H1 (cell line): ENCODE data around the gene CFAP221. TPM values are rescaled to one million over a fixed set of nuclear protein-coding genes. Genes with fewer than 3 reads are reported as not detected.

Experiments
- CTCF ChIA-PET: fragments of 300-600 bp; sonication (Branson Sonifier 250); formaldehyde crosslinking; loops from one replicate; lab custom pipeline; 2021; ENCODE audit not compliant: partially characterized antibody; lab: Charles Lee
- POLR2A ChIA-PET: fragments of 300-600 bp; sonication (Branson Sonifier 250); formaldehyde crosslinking; loops from one replicate; lab custom pipeline; 2021; ENCODE audit warnings: inconsistent platforms; ENCODE audit not compliant: partially characterized antibody; lab: Charles Lee
- DNase-seq, 2 experiments: peaks; one replicate each; pipeline versions ENCODE4 v3.0.0 to v3.0.0-alpha.2; 2010 to 2022; ENCODE audit warnings: low spot score in 2 of 2, low read depth in 1 of 2, mixed read lengths in 1 of 2
- FAIRE-seq: peaks from 2 replicates; lab custom pipeline; 2011; peaks lifted over from hg19 to GRCh38; lab: Jason Lieb, UNC
- H2AFZ ChIP-seq: 2 replicates; pipeline ENCODE4 v1.8.1; 2012; ENCODE audit warnings: low read length, inconsistent platforms
- H2AK5ac ChIP-seq: 2 replicates; pipeline ENCODE4 v1.6.1; 2013; ENCODE audit warnings: low read depth, low read length
- H2BK120ac ChIP-seq: replicated peaks from 2 replicates; pipeline ENCODE3; 2013; ENCODE audit warnings: low read depth, low read length, inconsistent platforms
- H2BK12ac ChIP-seq: 2 replicates; pipeline ENCODE4 v1.6.1; 2013; ENCODE audit warnings: low read depth, low read length
- H2BK15ac ChIP-seq: 2 replicates; pipeline ENCODE4 v1.6.1; 2013; ENCODE audit warnings: low read length
- H2BK20ac ChIP-seq: 2 replicates; pipeline ENCODE4 v1.6.1; 2013; ENCODE audit warnings: low read length
- H2BK5ac ChIP-seq: 2 replicates; pipeline ENCODE4 v1.6.1; 2013; ENCODE audit warnings: low read depth, low read length
- H3K14ac ChIP-seq: 2 replicates; pipeline ENCODE4 v1.6.1; 2013; ENCODE audit warnings: inconsistent platforms; ENCODE audit not compliant: insufficient read length
- H3K18ac ChIP-seq: 2 replicates; pipeline ENCODE4 v1.6.1; 2013; ENCODE audit warnings: low read length; ENCODE audit errors: extremely low read depth
- H3K23ac ChIP-seq: 2 replicates; pipeline ENCODE4 v1.6.1; 2013; ENCODE audit warnings: inconsistent platforms; ENCODE audit not compliant: insufficient read length
- H3K23me2 ChIP-seq: 2 replicates; pipeline ENCODE4 v1.6.1; 2013; ENCODE audit warnings: low read depth, low read length
- H3K27ac ChIP-seq: 2 replicates; pipeline ENCODE4 v1.6.1; 2011; ENCODE audit warnings: low read depth, low read length, inconsistent platforms
- H3K27me3 ChIP-seq, 4 experiments: replicated peaks in 1 of 4; 1 replicate in 1 of 4; 2 replicates in 3 of 4; pipeline versions ENCODE4 v1.6.1 to v1.8.1; 2011 to 2013; ENCODE audit warnings: low read length in 3 of 4, mild to moderate bottlenecking in 3 of 4, inconsistent platforms in 2 of 4, mixed read lengths in 2 of 4, moderate library complexity in 1 of 4; ENCODE audit not compliant: control insufficient read depth in 3 of 4, insufficient read depth in 3 of 4; ENCODE audit errors: extremely low read depth in 1 of 4
- H3K36me3 ChIP-seq, 4 experiments: 2 replicates each; pipeline versions ENCODE4 v1.6.1 to v1.8.1; 2011 to 2013; ENCODE audit warnings: mild to moderate bottlenecking in 4 of 4, low read length in 3 of 4, moderate library complexity in 2 of 4, control low read depth in 1 of 4, inconsistent platforms in 1 of 4; ENCODE audit not compliant: insufficient read depth in 4 of 4, control insufficient read depth in 2 of 4
- H3K4ac ChIP-seq: replicated peaks from 2 replicates; pipeline ENCODE3; 2013; ENCODE audit warnings: low read length, low read depth, mixed read lengths, inconsistent platforms; ENCODE audit not compliant: insufficient read length
- H3K4me1 ChIP-seq, 4 experiments: replicated peaks in 1 of 4; 1 replicate in 1 of 4; 2 replicates in 3 of 4; pipeline versions ENCODE4 v1.6.1 to v1.8.1; 2011 to 2013; ENCODE audit warnings: low read length in 3 of 4, inconsistent platforms in 2 of 4, mixed read lengths in 1 of 4; ENCODE audit not compliant: insufficient read depth in 4 of 4, control insufficient read depth in 3 of 4
- H3K4me2 ChIP-seq, 2 experiments: 2 replicates each; pipeline versions ENCODE4 v1.6.1 to v1.8.1; 2011 to 2013; ENCODE audit warnings: low read depth in 2 of 2, low read length in 2 of 2, control low read depth in 1 of 2, inconsistent platforms in 1 of 2, mild to moderate bottlenecking in 1 of 2; ENCODE audit not compliant: insufficient read depth in 1 of 2
- H3K4me3 ChIP-seq, 4 experiments: fragments of 200-600, 300-600 bp in 1 of 4; sonication (generic), shearing (Covaris generic), sonication (Bioruptor Twin) in 1 of 4; 2 replicates each; pipeline versions ENCODE4 v1.5.1 to v1.8.1; 2011 to 2016; ENCODE audit warnings: low read length in 4 of 4, low read depth in 3 of 4, control low read depth in 2 of 4, inconsistent platforms in 2 of 4, mild to moderate bottlenecking in 2 of 4, mixed read lengths in 1 of 4, moderate library complexity in 1 of 4; ENCODE audit not compliant: insufficient read depth in 2 of 4; ENCODE audit errors: extremely low read depth in 1 of 4
- H3K56ac ChIP-seq: replicated peaks from 2 replicates; pipeline ENCODE3; 2013; ENCODE audit warnings: low read depth, mild to moderate bottlenecking, mixed read lengths, low read length, inconsistent platforms; ENCODE audit not compliant: insufficient read length
- H3K79me1 ChIP-seq: 2 replicates; pipeline ENCODE4 v1.6.1; 2013; ENCODE audit warnings: low read depth, low read length, control low read depth
- H3K79me2 ChIP-seq, 2 experiments: 2 replicates each; pipeline versions ENCODE4 v1.6.1 to v1.8.1; 2012 to 2013; ENCODE audit warnings: low read length in 2 of 2, mild to moderate bottlenecking in 2 of 2, inconsistent platforms in 1 of 2; ENCODE audit not compliant: insufficient read depth in 2 of 2, control insufficient read depth in 1 of 2
- H3K9ac ChIP-seq, 4 experiments: replicated peaks in 1 of 4; 1 replicate in 1 of 4; 2 replicates in 3 of 4; pipeline versions ENCODE4 v1.6.1 to v1.8.1; 2011 to 2013; ENCODE audit warnings: low read depth in 3 of 4, low read length in 3 of 4, control low read depth in 2 of 4, mild to moderate bottlenecking in 2 of 4, moderate library complexity in 2 of 4, inconsistent platforms in 1 of 4; ENCODE audit errors: extremely low read depth in 1 of 4
- H3K9me3 ChIP-seq, 2 experiments: 2 replicates each; pipeline versions ENCODE4 v1.6.1 to v1.8.1; 2012 to 2013; ENCODE audit warnings: mild to moderate bottlenecking in 2 of 2, moderate library complexity in 2 of 2, control low read depth in 1 of 2, inconsistent platforms in 1 of 2, low read depth in 1 of 2, low read length in 1 of 2, mixed read lengths in 1 of 2; ENCODE audit not compliant: insufficient read depth in 2 of 2
- H4K20me1 ChIP-seq, 2 experiments: replicated peaks in 1 of 2; 2 replicates each; pipeline versions ENCODE3 to v1.8.1; 2011 to 2013; ENCODE audit warnings: inconsistent platforms in 2 of 2, low read length in 2 of 2, mild to moderate bottlenecking in 1 of 2; ENCODE audit not compliant: insufficient read depth in 2 of 2, control insufficient read depth in 1 of 2
- H4K5ac ChIP-seq: 2 replicates; pipeline ENCODE4 v1.6.1; 2013; ENCODE audit warnings: low read length, low read depth, mixed read lengths, inconsistent platforms; ENCODE audit not compliant: insufficient read length
- H4K8ac ChIP-seq: 2 replicates; pipeline ENCODE4 v1.8.0; 2013; ENCODE audit warnings: mild to moderate bottlenecking, moderate library complexity, low read length, inconsistent platforms; ENCODE audit not compliant: insufficient read depth; ENCODE audit errors: extremely low read depth
- H4K91ac ChIP-seq: replicated peaks from 2 replicates; pipeline ENCODE3; 2013; ENCODE audit warnings: low read length, mixed read lengths, inconsistent platforms; ENCODE audit not compliant: insufficient read length
- BACH1 ChIP-seq: IDR thresholded peaks from 2 replicates; pipeline ENCODE4 v1.6.1; 2012; ENCODE audit warnings: low read length, improper control_type of control experiment
- BRCA1 ChIP-seq: IDR thresholded peaks from 2 replicates; pipeline ENCODE4 v1.6.1; 2012; ENCODE audit warnings: low read depth, low read length, improper control_type of control experiment
- CHD1 ChIP-seq: IDR thresholded peaks from 2 replicates; pipeline ENCODE4 v1.6.1; 2012; ENCODE audit warnings: low read depth, low read length, improper control_type of control experiment
- CREB1 ChIP-seq: IDR thresholded peaks from 2 replicates; pipeline ENCODE4 v1.6.1; 2012; ENCODE audit warnings: inconsistent platforms
- CTCF ChIP-seq, 3 experiments: IDR thresholded peaks; 1 replicate in 2 of 3; 2 replicates in 1 of 3; pipeline versions ENCODE4 v1.5.1 to v1.6.1; 2011; ENCODE audit warnings: low read length in 3 of 3, mild to moderate bottlenecking in 3 of 3, inconsistent platforms in 2 of 3, low read depth in 1 of 3, moderate library complexity in 1 of 3; ENCODE audit not compliant: insufficient read depth in 1 of 3; ENCODE audit errors: control extremely low read depth in 1 of 3
- EP300 ChIP-seq, 2 experiments: IDR thresholded peaks; 1 replicate in 1 of 2; 2 replicates in 1 of 2; pipeline ENCODE4 v1.6.1; 2011 to 2012; ENCODE audit warnings: low read depth in 2 of 2, low read length in 2 of 2, mild to moderate bottlenecking in 2 of 2, borderline replicate concordance in 1 of 2, inconsistent platforms in 1 of 2, moderate library complexity in 1 of 2
- RAD21 ChIP-seq, 2 experiments: IDR thresholded peaks in 1 of 2; conservative IDR thresholded peaks in 1 of 2; 2 replicates each; pipeline ENCODE4 v1.6.1; 2011; ENCODE audit warnings: low read depth in 2 of 2, low read length in 2 of 2, improper control_type of control experiment in 1 of 2, inconsistent platforms in 1 of 2, mild to moderate bottlenecking in 1 of 2, moderate library complexity in 1 of 2
- RFX5 ChIP-seq: IDR thresholded peaks from 2 replicates; pipeline ENCODE4 v1.6.1; 2011; ENCODE audit warnings: low read depth, low read length, improper control_type of control experiment, borderline replicate concordance
- RNF2 ChIP-seq: fragments of 200-900, 300-1000 bp; sonication (generic); IDR thresholded peaks from 2 replicates; pipeline ENCODE4 v1.7.1; 2016; ENCODE audit warnings: borderline replicate concordance, low read depth, mild to moderate bottlenecking, antibody characterized with exemption, low read length; ENCODE audit not compliant: poor library complexity, severe bottlenecking; ENCODE audit errors: missing control alignments
- SIRT6 ChIP-seq: IDR thresholded peaks from one replicate; pipeline ENCODE4 v1.7.1; 2012; ENCODE audit warnings: low read length, inconsistent platforms
- SP2 ChIP-seq: IDR thresholded peaks from 2 replicates; pipeline ENCODE4 v1.6.1; 2012; ENCODE audit warnings: mild to moderate bottlenecking, low read length, inconsistent platforms
- WGBS, 2 experiments: shearing (Covaris generic) in 1 of 2; methylation state at CpG; one replicate each; pipeline versions ENCODE4 v1.1.6 to v1.1.7; 2013 to 2015; ENCODE audit warnings: low lambda C conversion rate in 2 of 2, mixed read lengths in 2 of 2, inconsistent platforms in 1 of 2, low coverage in 1 of 2, missing lambda C conversion rate in 1 of 2; ENCODE audit not compliant: insufficient replicate concordance in 2 of 2, insufficient coverage in 1 of 2, insufficient read length in 1 of 2; ENCODE audit errors: extremely low coverage in 1 of 2, missing lambda C conversion rate in 1 of 2; 5-methylcytosine and 5-hydroxymethylcytosine counted together
- polyA plus RNA-seq, 7 experiments: library from polyadenylated mRNA; depleted of rRNA in 3 of 7; stranded (reverse) in 5 of 7; unstranded in 2 of 7; fragments of >200 nt in 5 of 7; fragments of 200-250 nt in 2 of 7; gene quantifications; 1 replicate in 5 of 7; 2 replicates in 1 of 7; 4 replicates in 1 of 7; pipeline versions ENCODE4 v1.2.1 to v1.2.3, GENCODE V29; 2011 to 2013; ENCODE audit warnings: missing spikeins in 2 of 7, mixed read lengths in 2 of 7
- total RNA-seq: library from RNA; stranded (reverse); fragmentation: NEBNext Ultra II Directional; extraction: Animal tissue kit (Norgen Biotek cat#: 25700); gene quantifications from 2 replicates; pipeline ENCODE4 v1.2.1, GENCODE V29; 2021

CFAP221 gene
- total and polyA plus RNA-seq, 2 of the 8 experiments (the other 6 are each of a cell fraction or from before 2014, with no cell fraction given), result 0.14 to 0.71 TPM

- no peak overlapping the region for H4K5ac ChIP-seq
- 86% methylated on average over 8 of the region's 8 CpGs; no CpG with 5 or more reads in 1 of the 2 experiments for WGBS, 2 experiments
- H3K23ac ChIP-seq, result no peak overlapping the region
- DNase-seq, result no peak
- H3K4me2 ChIP-seq, result no peak overlapping the region; a peak in 1 of 4 replicates
- H2BK120ac ChIP-seq, result no peak overlapping the region
- no peak overlapping the region for H3K4ac ChIP-seq
- ChIA-PET POLR2A (interaction anchor here (1.2 to 4.1 kb wide), 3 partner anchors 10 to 22 kb away, joined by 4 to 28 read pairs (median 22); no protein-coding TSS in a partner anchor), CTCF (interaction anchor here (1.1 to 2.0 kb wide), 4 partner anchors 10 to 41 kb away, joined by 3 to 7 read pairs (median 4); no protein-coding TSS in a partner anchor)
- H3K79me1 ChIP-seq, result peaks cover 8% of the 10 kb centered on the region
- H2AFZ ChIP-seq, result no peak overlapping the region
- H3K79me2 ChIP-seq, result peaks cover 3 to 24% of the 10 kb centered on the region in 2 experiments; a peak in 3 of 4 replicates
- no peak overlapping the region for H3K27ac ChIP-seq
- H3K14ac ChIP-seq, result no peak overlapping the region
- no peak overlapping the region for H3K18ac ChIP-seq
- no peak overlapping the region for H2BK20ac ChIP-seq
- no peak overlapping the region for H3K9ac ChIP-seq
- peaks cover 2 to 15% (median 7%) of the 10 kb centered on the region in 4 experiments for H3K4me1 ChIP-seq
- H3K4me3 ChIP-seq, result no peak overlapping the region
- H4K20me1 ChIP-seq, result peaks cover 0 to 18% of the 10 kb centered on the region in 2 experiments
- H4K8ac ChIP-seq, result no peak overlapping the region; the same call in 1 of the 2 replicates
- H4K91ac ChIP-seq, result no peak overlapping the region
- H3K23me2 ChIP-seq, result peaks cover 5% of the 10 kb centered on the region
- H2BK15ac ChIP-seq, result no peak overlapping the region
- H3K56ac ChIP-seq, result no peak overlapping the region
- no peaks in the 10 kb centered on the region for H3K9me3 ChIP-seq
- no peaks in the 10 kb centered on the region for H3K27me3 ChIP-seq
- no peak overlapping the region for H2BK5ac ChIP-seq
- no peak overlapping the region for H2BK12ac ChIP-seq
- no peak for FAIRE-seq
- H3K36me3 ChIP-seq, result peaks cover 2 to 11% (median 4%) of the 10 kb centered on the region in 4 experiments; a peak in 6 of 8 replicates
- no peak overlapping the region for H2AK5ac ChIP-seq
- TF ChIP-seq SP2 (no peak), RAD21 (IDR thresholded peaks at IDR 0.05 in 1 of 2, conservative IDR thresholded peaks at IDR 0.05 in 1 of 2; ENCODE audit: low read depth in 2 of 2, low read length in 2 of 2) (no peak), EP300 (IDR thresholded peaks at IDR 0.05; ENCODE audit: borderline replicate concordance in 1 of 2, low read depth in 2 of 2, low read length in 2 of 2) (no peak), RFX5 (no peak), CHD1 (no peak), CTCF (IDR thresholded peaks at IDR 0.05; ENCODE audit: control extremely low read depth in 1 of 3, insufficient read depth in 1 of 3, low read depth in 1 of 3, low read length in 3 of 3) (no peak), SIRT6 (no peak), BACH1 (no peak), CREB1 (no peak), RNF2 (no peak), BRCA1 (no peak)
Observed at GRCh38 chr2:119682578-119682977, 138.3 kb downstream of the CFAP221 start.
